ENCODE data around the gene PTCRA.

GRCh38 chr6:42871711-42872110 lies 44.1 kb upstream of the PTCRA start:
- TF ChIP-seq, protein P1, sequence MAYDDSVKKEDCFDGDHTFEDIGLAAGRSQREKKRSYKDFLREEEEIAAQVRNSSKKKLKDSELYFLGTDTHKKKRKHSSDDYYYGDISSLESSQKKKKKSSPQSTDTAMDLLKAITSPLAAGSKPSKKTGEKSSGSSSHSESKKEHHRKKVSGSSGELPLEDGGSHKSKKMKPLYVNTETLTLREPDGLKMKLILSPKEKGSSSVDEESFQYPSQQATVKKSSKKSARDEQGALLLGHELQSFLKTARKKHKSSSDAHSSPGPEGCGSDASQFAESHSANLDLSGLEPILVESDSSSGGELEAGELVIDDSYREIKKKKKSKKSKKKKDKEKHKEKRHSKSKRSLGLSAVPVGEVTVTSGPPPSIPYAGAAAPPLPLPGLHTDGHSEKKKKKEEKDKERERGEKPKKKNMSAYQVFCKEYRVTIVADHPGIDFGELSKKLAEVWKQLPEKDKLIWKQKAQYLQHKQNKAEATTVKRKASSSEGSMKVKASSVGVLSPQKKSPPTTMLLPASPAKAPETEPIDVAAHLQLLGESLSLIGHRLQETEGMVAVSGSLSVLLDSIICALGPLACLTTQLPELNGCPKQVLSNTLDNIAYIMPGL (CRISPR knock-in tag; IDR thresholded peaks at IDR 0.05; ENCODE audit: borderline replicate concordance): no peak
- TF ChIP-seq RAD21 (conservative IDR thresholded peaks at IDR 0.05 in 1 of 2, IDR thresholded peaks at IDR 0.05 in 1 of 2) (no peak), RFX5 (IDR thresholded peaks at IDR 0.05) (no peak), PBX3 (IDR thresholded peaks at IDR 0.05) (no peak), HOXA7 (CRISPR knock-in tag; IDR thresholded peaks at IDR 0.05) (no peak), PHF8 (IDR thresholded peaks at IDR 0.05; ENCODE audit: borderline replicate concordance, low read depth) (no peak), CEBPB (IDR thresholded peaks at IDR 0.05) (no peak), USF2 (IDR thresholded peaks at IDR 0.05) (no peak), HDAC2 (IDR thresholded peaks at IDR 0.05) (no peak)
- TF ChIP-seq, protein P2, sequence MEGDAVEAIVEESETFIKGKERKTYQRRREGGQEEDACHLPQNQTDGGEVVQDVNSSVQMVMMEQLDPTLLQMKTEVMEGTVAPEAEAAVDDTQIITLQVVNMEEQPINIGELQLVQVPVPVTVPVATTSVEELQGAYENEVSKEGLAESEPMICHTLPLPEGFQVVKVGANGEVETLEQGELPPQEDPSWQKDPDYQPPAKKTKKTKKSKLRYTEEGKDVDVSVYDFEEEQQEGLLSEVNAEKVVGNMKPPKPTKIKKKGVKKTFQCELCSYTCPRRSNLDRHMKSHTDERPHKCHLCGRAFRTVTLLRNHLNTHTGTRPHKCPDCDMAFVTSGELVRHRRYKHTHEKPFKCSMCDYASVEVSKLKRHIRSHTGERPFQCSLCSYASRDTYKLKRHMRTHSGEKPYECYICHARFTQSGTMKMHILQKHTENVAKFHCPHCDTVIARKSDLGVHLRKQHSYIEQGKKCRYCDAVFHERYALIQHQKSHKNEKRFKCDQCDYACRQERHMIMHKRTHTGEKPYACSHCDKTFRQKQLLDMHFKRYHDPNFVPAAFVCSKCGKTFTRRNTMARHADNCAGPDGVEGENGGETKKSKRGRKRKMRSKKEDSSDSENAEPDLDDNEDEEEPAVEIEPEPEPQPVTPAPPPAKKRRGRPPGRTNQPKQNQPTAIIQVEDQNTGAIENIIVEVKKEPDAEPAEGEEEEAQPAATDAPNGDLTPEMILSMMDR (IDR thresholded peaks at IDR 0.05): no peak
- TF ChIP-seq, protein P3, sequence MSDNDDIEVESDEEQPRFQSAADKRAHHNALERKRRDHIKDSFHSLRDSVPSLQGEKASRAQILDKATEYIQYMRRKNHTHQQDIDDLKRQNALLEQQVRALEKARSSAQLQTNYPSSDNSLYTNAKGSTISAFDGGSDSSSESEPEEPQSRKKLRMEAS (IDR thresholded peaks at IDR 0.05): no peak
